Measurements from ENCODE around the gene PARD3. TPM values are rescaled to one million over a fixed set of nuclear protein-coding genes. Genes with fewer than 3 reads are reported as not detected.

PARD3 gene
- total and polyA plus RNA-seq, 8 donors: 25.6 to 54.5 (median 47.8) TPM

GRCh38 chr10:34859170-34859569, 44.1 kb upstream of the PARD3 start:
- DNase-seq: no peak
- Histone ChIP-seq H3K4me3 (no peak overlapping the region), H3K27me3 (no peaks in the 10 kb centered on the region), H3K36me3 (no peaks in the 10 kb centered on the region), H3K9me3 (no peaks in the 10 kb centered on the region), H3K4me1 (peaks cover 0 to 7% of the 10 kb centered on the region in 2 donors), H3K27ac (no peak overlapping the region)
- TF ChIP-seq, protein P1, sequence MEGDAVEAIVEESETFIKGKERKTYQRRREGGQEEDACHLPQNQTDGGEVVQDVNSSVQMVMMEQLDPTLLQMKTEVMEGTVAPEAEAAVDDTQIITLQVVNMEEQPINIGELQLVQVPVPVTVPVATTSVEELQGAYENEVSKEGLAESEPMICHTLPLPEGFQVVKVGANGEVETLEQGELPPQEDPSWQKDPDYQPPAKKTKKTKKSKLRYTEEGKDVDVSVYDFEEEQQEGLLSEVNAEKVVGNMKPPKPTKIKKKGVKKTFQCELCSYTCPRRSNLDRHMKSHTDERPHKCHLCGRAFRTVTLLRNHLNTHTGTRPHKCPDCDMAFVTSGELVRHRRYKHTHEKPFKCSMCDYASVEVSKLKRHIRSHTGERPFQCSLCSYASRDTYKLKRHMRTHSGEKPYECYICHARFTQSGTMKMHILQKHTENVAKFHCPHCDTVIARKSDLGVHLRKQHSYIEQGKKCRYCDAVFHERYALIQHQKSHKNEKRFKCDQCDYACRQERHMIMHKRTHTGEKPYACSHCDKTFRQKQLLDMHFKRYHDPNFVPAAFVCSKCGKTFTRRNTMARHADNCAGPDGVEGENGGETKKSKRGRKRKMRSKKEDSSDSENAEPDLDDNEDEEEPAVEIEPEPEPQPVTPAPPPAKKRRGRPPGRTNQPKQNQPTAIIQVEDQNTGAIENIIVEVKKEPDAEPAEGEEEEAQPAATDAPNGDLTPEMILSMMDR (IDR thresholded peaks at IDR 0.05): no peak
- intact Hi-C loops (cut with DNase I): no loop called here
- no peak for ATAC-seq

DNA sequence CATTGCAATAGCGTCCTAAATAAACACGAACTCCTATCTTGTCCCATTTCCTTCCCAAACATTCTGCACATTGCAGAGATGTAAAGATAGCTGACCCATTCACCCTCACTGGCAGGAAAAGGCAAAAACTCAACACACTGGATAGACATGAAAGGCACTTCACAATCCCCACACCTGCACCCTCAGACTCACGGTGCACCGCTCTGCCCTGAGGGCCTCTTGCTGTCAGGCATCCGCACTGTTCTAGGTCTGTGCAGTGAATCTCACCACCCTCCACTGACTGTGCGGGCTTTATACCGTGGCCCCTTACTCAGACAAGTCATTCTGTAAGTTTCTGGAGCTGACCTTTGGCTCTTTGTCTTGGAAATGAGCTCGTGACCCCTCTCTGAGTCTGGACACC, 42.9 kb upstream of the PARD3 start:
- no peak for ATAC-seq
- Histone ChIP-seq H3K9me3 (no peaks in the 10 kb centered on the region), H3K4me1 (peaks cover 0 to 4% of the 10 kb centered on the region in 2 donors), H3K27ac (no peak overlapping the region), H3K36me3 (no peaks in the 10 kb centered on the region), H3K4me3 (no peak overlapping the region), H3K27me3 (no peaks in the 10 kb centered on the region)
- DNase-seq: no peak
- TF ChIP-seq, protein P1 (IDR thresholded peaks at IDR 0.05): no peak
- intact Hi-C loops (cut with DNase I): no loop called here

DNA sequence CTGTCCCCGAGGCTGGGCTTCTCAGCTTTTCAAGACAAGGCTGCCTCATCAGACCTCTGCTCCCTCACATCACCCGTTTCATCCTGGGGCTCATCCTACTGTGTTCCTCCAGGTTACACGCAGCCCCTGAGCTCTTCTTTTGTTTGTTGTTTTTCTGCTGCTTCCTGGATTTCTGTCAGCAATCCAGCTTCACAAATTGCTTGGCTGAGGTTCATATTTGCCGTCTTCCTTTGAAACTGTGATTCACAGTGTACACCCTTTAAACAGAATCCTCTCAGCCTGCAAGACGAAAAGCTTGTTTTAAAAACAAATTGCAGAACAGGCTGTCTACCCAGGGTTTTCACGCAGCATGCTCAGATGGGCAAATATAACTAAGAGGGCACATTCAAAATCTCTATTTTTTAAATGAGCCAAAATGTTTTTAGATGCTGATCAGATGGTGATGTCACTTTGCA, 39.1 kb upstream of the PARD3 start:
- peak; percentile 21 for ATAC-seq
- Histone ChIP-seq H3K9me3 (no peaks in the 10 kb centered on the region), H3K27me3 (no peaks in the 10 kb centered on the region), H3K36me3 (no peaks in the 10 kb centered on the region), H3K27ac (no peak overlapping the region), H3K4me1 (peaks cover 0 to 4% of the 10 kb centered on the region in 2 donors), H3K4me3 (no peak overlapping the region)
- TF ChIP-seq, protein P1 (IDR thresholded peaks at IDR 0.05): no peak
- intact Hi-C loops (cut with DNase I): no loop called here
- DNase-seq: peak in 2 of 4 donors; percentile 57 to 68

GRCh38 chr10:34853357-34853756, 38.3 kb upstream of the PARD3 start:
- ATAC-seq: no peak
- Histone ChIP-seq H3K9me3 (no peaks in the 10 kb centered on the region), H3K27ac (no peak overlapping the region), H3K4me3 (no peak overlapping the region), H3K36me3 (no peaks in the 10 kb centered on the region), H3K4me1 (peaks cover 0 to 4% of the 10 kb centered on the region in 2 donors), H3K27me3 (no peaks in the 10 kb centered on the region)
- intact Hi-C loops (cut with DNase I): no loop called here
- no peak for DNase-seq
- TF ChIP-seq, protein P1 (IDR thresholded peaks at IDR 0.05): no peak

DNA sequence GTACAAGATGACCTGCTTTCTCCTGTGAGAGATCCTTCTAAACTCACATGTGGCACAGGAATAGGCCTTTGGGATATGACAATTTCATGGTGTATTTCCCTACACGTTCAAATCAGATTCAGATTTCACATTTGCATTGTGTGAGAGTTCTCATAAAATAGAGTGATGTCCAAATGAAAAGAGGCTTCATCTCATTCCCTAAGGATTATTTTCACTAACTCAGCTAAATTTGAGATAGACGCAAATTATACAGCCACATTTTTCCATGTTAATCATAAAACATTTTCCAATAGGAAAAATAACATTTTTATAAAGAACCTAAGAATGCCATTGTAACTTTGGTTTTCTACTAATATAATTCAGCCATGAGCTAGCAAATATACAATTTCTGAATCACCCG, 35.5 kb upstream of the PARD3 start:
- H3K27ac ChIP-seq: no peak overlapping the region
- ATAC-seq (no peak), DNase-seq (no peak)
- peaks cover 0 to 4% of the 10 kb centered on the region in 2 donors for H3K4me1 ChIP-seq
- no peak overlapping the region for H3K4me3 ChIP-seq
- no peaks in the 10 kb centered on the region for H3K36me3 ChIP-seq
- TF ChIP-seq, protein P1 (IDR thresholded peaks at IDR 0.05): no peak
- intact Hi-C loops (cut with DNase I): no loop called here
- H3K9me3 ChIP-seq: no peaks in the 10 kb centered on the region
- H3K27me3 ChIP-seq: no peaks in the 10 kb centered on the region
